DND-41 (cell line): ENCODE results near the gene MGST2.

ENCODE experiments used
- ATAC-seq: fragments of 200-7000 bp; cut with Tn5 transposase; 3 replicates; pipeline ENCODE4 v1.9.1; 2021; ENCODE audit warnings: low read depth; ENCODE audit not compliant: insufficient read depth
- DNase-seq: peaks from one replicate; pipeline ENCODE4 v3.0.0-alpha.2; 2020
- H2AFZ ChIP-seq: 2 replicates; pipeline ENCODE4 v1.6.0; 2012; ENCODE audit warnings: low read depth, low read length
- H3K27ac ChIP-seq: 2 replicates; pipeline ENCODE4 v1.5.1; 2012; ENCODE audit warnings: low read length, inconsistent platforms
- H3K27me3 ChIP-seq: fragments of 200-600 bp; sonication (generic); 2 replicates; pipeline ENCODE4 v1.6.0; 2012; ENCODE audit warnings: low read length, mild to moderate bottlenecking, inconsistent platforms; ENCODE audit not compliant: insufficient read depth, poor library complexity
- H3K36me3 ChIP-seq: 2 replicates; pipeline ENCODE4 v1.5.1; 2012; ENCODE audit warnings: low read length, inconsistent platforms; ENCODE audit not compliant: insufficient read depth
- H3K4me1 ChIP-seq: 2 replicates; pipeline ENCODE4 v1.5.1; 2012; ENCODE audit warnings: mild to moderate bottlenecking, low read length; ENCODE audit not compliant: insufficient read depth
- H3K4me2 ChIP-seq: 2 replicates; pipeline ENCODE4 v1.6.0; 2012; ENCODE audit warnings: mild to moderate bottlenecking, moderate library complexity, low read length, inconsistent platforms; ENCODE audit not compliant: insufficient read depth
- H3K4me3 ChIP-seq, 2 experiments: fragments of 200-600 bp in 1 of 2; shearing (Covaris generic) in 1 of 2; 2 replicates each; pipeline ENCODE4 v1.5.1; 2012 to 2016; ENCODE audit warnings: inconsistent platforms in 2 of 2, low read length in 2 of 2, mild to moderate bottlenecking in 2 of 2, low read depth in 1 of 2, moderate library complexity in 1 of 2
- H3K79me2 ChIP-seq: 2 replicates; pipeline ENCODE4 v1.6.0; 2012; ENCODE audit warnings: low read length, inconsistent platforms; ENCODE audit not compliant: insufficient read depth
- H3K9ac ChIP-seq: 2 replicates; pipeline ENCODE4 v1.6.0; 2012; ENCODE audit warnings: low read depth, mild to moderate bottlenecking, inconsistent platforms, low read length, moderate library complexity
- H3K9me3 ChIP-seq: 2 replicates; pipeline ENCODE4 v1.5.1; 2012; ENCODE audit warnings: low read length, moderate library complexity, mild to moderate bottlenecking, inconsistent platforms; ENCODE audit not compliant: insufficient read depth, severe bottlenecking
- H4K20me1 ChIP-seq: 2 replicates; pipeline ENCODE4 v1.6.0; 2012; ENCODE audit warnings: low read length; ENCODE audit not compliant: insufficient read depth
- EZH2 ChIP-seq: IDR thresholded peaks from 3 replicates; pipeline ENCODE4 v1.6.1; 2012; ENCODE audit warnings: borderline replicate concordance, low read depth, mild to moderate bottlenecking, moderate library complexity, low read length, inconsistent platforms; ENCODE audit not compliant: severe bottlenecking
- TF ChIP-seq, protein P1 (sequence below): IDR thresholded peaks from 2 replicates; pipeline ENCODE4 v1.5.1; 2012; ENCODE audit warnings: borderline replicate concordance, low read length, moderate library complexity, mild to moderate bottlenecking; ENCODE audit not compliant: poor library complexity, severe bottlenecking; ENCODE audit errors: extremely low read depth

MGST2 gene

DNA sequence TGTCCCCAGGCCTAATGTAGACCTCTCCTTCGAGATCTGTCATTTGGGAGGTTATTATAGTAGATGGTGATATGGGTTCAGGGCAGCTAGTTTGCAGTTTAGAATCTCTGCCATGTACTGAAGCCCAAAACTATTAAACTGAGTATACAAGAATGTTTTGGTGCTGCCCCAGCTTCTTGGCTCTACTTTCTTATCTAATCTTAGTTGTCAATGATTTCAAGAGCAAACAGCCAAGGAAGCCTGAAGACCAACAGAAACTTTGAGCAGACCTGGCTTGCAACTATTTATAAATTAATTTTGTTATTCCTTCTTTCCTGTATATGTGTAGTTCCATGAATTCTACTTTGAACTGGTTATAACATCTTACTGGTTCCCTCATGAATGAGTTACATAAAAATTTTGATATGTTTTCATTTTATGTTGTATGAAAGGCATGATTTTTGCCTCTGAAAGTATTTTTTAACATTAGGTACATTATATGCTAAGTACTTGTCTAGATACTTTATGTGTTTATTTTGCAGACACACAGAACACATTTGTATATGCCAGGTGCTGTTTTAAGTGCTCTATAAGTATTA is 2.0 kb upstream of the MGST2 start:
- no peak for ATAC-seq
- no peaks in the 10 kb centered on the region for H4K20me1 ChIP-seq
- no peaks in the 10 kb centered on the region for H3K27me3 ChIP-seq
- H3K27ac ChIP-seq = no peak overlapping the region
- TF ChIP-seq EZH2 = no peak
- TF ChIP-seq, protein P1, sequence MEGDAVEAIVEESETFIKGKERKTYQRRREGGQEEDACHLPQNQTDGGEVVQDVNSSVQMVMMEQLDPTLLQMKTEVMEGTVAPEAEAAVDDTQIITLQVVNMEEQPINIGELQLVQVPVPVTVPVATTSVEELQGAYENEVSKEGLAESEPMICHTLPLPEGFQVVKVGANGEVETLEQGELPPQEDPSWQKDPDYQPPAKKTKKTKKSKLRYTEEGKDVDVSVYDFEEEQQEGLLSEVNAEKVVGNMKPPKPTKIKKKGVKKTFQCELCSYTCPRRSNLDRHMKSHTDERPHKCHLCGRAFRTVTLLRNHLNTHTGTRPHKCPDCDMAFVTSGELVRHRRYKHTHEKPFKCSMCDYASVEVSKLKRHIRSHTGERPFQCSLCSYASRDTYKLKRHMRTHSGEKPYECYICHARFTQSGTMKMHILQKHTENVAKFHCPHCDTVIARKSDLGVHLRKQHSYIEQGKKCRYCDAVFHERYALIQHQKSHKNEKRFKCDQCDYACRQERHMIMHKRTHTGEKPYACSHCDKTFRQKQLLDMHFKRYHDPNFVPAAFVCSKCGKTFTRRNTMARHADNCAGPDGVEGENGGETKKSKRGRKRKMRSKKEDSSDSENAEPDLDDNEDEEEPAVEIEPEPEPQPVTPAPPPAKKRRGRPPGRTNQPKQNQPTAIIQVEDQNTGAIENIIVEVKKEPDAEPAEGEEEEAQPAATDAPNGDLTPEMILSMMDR = no peak
- H3K36me3 ChIP-seq = no peaks in the 10 kb centered on the region
- no peaks in the 10 kb centered on the region for H3K9me3 ChIP-seq
- no peak overlapping the region for H2AFZ ChIP-seq
- DNase-seq = no peak
- no peak overlapping the region for H3K9ac ChIP-seq
- H3K4me2 ChIP-seq = no peak overlapping the region
- H3K4me3 ChIP-seq = no peak overlapping the region
- H3K79me2 ChIP-seq = peaks cover 9% of the 10 kb centered on the region
- H3K4me1 ChIP-seq = peaks cover 32% of the 10 kb centered on the region

DNA sequence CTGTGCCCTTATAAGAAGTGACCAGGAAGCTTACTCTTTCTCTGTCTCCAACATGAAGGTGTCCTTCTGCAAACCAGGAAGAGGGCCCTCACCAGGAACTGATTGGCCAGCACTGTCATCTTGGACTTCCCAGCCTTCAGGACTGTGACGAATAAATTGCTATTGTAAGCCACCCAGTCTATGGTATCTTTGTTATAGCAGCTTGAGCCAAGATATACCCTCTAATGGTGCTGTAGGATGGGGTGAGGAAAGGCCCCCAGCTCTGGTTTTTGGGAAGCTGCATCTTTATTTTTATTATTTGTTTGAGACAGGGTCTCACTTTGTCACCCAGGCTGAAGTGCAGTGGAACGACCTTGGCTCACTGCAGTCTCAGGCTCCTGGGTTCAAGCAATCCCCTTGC is 1.2 kb upstream of the MGST2 start:
- Histone ChIP-seq H3K27me3 (no peaks in the 10 kb centered on the region), H3K4me1 (peaks cover 32% of the 10 kb centered on the region), H3K36me3 (no peaks in the 10 kb centered on the region), H2AFZ (no peak overlapping the region), H3K4me3 (no peak overlapping the region), H4K20me1 (no peaks in the 10 kb centered on the region), H3K4me2 (no peak overlapping the region), H3K27ac (no peak overlapping the region), H3K9ac (no peak overlapping the region), H3K9me3 (no peaks in the 10 kb centered on the region), H3K79me2 (peaks cover 15% of the 10 kb centered on the region)
- ATAC-seq = no peak
- TF ChIP-seq, protein P1 = no peak
- TF ChIP-seq EZH2 = no peak
- no peak for DNase-seq

DNA sequence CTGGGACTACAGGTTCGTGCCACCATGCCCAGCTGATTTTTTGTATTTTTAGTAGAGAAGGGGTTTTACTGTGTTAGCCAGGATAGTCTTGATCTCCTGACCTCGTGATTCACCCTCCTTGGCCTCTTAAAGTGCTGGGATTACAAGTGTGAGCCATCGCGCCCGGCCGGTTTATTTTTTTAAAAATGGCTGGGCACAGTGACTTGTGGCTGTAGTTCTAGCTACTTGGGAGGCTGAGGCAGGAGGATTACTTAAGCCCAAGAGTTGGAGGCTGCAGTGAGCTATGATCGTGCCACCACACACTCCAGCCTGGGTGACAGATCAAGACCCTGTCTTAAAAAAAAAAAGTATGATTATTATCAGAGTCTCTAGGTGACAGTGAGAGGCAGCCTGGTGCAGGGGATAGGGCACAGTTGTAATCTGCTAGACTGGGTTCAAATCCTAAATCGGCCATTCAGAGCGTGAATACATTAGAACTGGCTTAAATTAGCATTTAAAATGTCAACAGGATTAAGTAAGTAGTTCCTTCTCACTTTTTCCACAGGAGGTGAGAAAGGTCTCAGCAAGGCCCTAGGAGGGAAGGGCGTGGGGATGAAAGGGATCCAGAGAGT is 435 bp upstream of the MGST2 start:
- no peak for TF ChIP-seq EZH2
- TF ChIP-seq, protein P1 = no peak
- ATAC-seq = peak; percentile 23
- Histone ChIP-seq H3K27me3 (no peaks in the 10 kb centered on the region), H3K9me3 (no peaks in the 10 kb centered on the region), H3K36me3 (no peaks in the 10 kb centered on the region), H3K27ac (peak overlapping the region; percentile 91), H3K9ac (peak overlapping the region; percentile 64), H2AFZ (peak overlapping the region; percentile 88), H3K4me3 (peak overlapping the region; percentile 21 to 65; a peak in 3 of 4 replicates), H3K4me2 (peak overlapping the region; percentile 64), H4K20me1 (no peaks in the 10 kb centered on the region), H3K79me2 (peaks cover 16% of the 10 kb centered on the region), H3K4me1 (peaks cover 32% of the 10 kb centered on the region)
- no peak for DNase-seq
